Body of pancreas (tissue), 4 donors: ENCODE data around the gene TIPARP. TPM values are rescaled to one million over a fixed set of nuclear protein-coding genes. Genes with fewer than 3 reads are reported as not detected.
"Not testable (repeated sequence)": the region's sequence is repeated elsewhere in the genome, so short reads cannot be mapped to it uniquely, and the experiment has no call there.

Experiments used
- ATAC-seq: fragments of 150-250 bp; one replicate; pipeline ENCODE4 v1.9.1; 2016
- DNase-seq, 4 donors: peaks; one replicate each; pipeline ENCODE4 v3.0.0-alpha.2; 2019
- H3K27ac ChIP-seq, 4 donors: fragments of 200-600 bp; sonication (generic); 1 replicate in 3 of 4; 2 replicates in 1 of 4; pipeline versions ENCODE4 v1.5.1 to v1.6.1; 2016 to 2019; ENCODE audit warnings: mild to moderate bottlenecking in 1 of 4, mixed read lengths in 1 of 4, moderate library complexity in 1 of 4
- H3K27me3 ChIP-seq, 2 donors: fragments of 200-600 bp; sonication (generic); one replicate each; pipeline ENCODE4 v1.6.0; 2016; ENCODE audit warnings: mild to moderate bottlenecking in 1 of 2
- H3K36me3 ChIP-seq, 2 donors: fragments of 200-600 bp; sonication (generic); replicated peaks in 1 of 2; 2 replicates each; pipeline ENCODE4 v1.5.1; 2016; ENCODE audit warnings: low read depth in 2 of 2; ENCODE audit not compliant: insufficient read depth in 1 of 2
- H3K4me1 ChIP-seq: fragments of 200-600 bp; sonication (generic); one replicate; pipeline ENCODE4 v1.6.0; 2016
- H3K4me3 ChIP-seq, 2 donors: fragments of 200-600 bp; sonication (generic); 1 replicate in 1 of 2; 2 replicates in 1 of 2; pipeline ENCODE4 v1.5.1; 2016 to 2019
- H3K9me3 ChIP-seq, 3 donors: fragments of 200-600 bp; sonication (generic); 1 replicate in 2 of 3; 2 replicates in 1 of 3; pipeline ENCODE4 v1.5.1; 2016
- POLR2A ChIP-seq, 3 donors: fragments of 450-650 bp; IDR thresholded peaks; one replicate each; pipeline ENCODE4 v1.6.1; 2016; ENCODE audit warnings: antibody characterized with exemption in 3 of 3, mild to moderate bottlenecking in 2 of 3
- WGBS, 2 donors: methylation state at CpG; one replicate each; pipeline ENCODE4 v1.1.5; 2017; 5-methylcytosine and 5-hydroxymethylcytosine counted together
- intact Hi-C: fragments of 100-400 bp; cut with DNase I; formaldehyde crosslinking; loops from one replicate; pipeline ENCODE4 v1.15.1; 2023
- total RNA-seq, 2 donors: library from RNA; depleted of rRNA; stranded (reverse); fragments of >200 nt; gene quantifications; one replicate each; pipeline ENCODE4 v1.1.0, GENCODE V29; 2016
- TF ChIP-seq, protein P1 (sequence below), 7 experiments: fragments of 450-650 bp in 4 of 7; fragments of 200-600 bp in 3 of 7; sonication (generic) in 3 of 7; IDR thresholded peaks; one replicate each; pipeline ENCODE4 v1.5.1; 2016 to 2019; ENCODE audit warnings: antibody characterized with exemption in 7 of 7

Gene TIPARP
- total RNA-seq, 2 donors from 2014 or later: 12.5 to 13.2 TPM

DNA sequence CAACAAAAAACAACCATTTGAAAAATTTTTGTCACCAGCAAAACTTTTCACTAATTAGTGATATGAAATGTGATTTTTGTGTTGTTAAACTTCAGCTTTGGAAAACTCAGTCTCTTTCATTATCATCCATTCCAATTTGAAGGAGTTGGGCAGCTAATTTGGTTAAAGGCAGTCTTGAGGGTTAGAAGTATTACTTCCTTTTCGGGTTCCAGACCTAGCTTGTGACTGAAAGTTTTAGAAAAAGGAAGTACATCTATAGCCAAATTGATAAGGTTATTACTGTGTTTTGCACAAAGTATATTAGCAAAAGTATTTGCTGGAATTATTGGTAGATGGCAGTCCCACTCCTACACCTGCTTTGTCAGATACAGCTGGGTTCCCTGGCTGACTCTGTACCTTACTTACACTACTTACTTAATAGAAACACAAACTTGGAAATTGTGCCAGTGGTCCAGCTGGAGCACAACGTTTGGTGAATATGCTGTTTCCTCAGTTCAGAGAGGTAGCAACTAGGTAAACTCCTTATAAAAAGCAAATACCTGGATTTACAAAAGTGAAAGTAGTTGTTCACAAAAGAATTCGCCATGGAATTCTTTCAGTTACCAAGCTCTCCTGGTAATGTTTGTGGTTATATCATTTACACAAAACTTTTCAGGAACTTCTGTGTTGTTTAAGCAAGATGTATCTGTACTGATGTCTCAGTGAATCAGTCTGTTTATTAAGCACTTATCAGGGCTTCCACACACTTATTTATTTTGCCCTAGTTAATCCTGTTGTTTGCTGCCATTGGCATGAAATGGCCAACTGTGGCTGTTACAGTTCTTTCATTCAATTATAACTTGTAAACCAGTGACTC, 31.6 kb downstream of the TIPARP start:
- TF ChIP-seq, protein P1, sequence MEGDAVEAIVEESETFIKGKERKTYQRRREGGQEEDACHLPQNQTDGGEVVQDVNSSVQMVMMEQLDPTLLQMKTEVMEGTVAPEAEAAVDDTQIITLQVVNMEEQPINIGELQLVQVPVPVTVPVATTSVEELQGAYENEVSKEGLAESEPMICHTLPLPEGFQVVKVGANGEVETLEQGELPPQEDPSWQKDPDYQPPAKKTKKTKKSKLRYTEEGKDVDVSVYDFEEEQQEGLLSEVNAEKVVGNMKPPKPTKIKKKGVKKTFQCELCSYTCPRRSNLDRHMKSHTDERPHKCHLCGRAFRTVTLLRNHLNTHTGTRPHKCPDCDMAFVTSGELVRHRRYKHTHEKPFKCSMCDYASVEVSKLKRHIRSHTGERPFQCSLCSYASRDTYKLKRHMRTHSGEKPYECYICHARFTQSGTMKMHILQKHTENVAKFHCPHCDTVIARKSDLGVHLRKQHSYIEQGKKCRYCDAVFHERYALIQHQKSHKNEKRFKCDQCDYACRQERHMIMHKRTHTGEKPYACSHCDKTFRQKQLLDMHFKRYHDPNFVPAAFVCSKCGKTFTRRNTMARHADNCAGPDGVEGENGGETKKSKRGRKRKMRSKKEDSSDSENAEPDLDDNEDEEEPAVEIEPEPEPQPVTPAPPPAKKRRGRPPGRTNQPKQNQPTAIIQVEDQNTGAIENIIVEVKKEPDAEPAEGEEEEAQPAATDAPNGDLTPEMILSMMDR (IDR thresholded peaks at IDR 0.05): no peak
- TF ChIP-seq POLR2A (IDR thresholded peaks at IDR 0.05): no peak
- no peaks in the 10 kb centered on the region for H3K27me3 ChIP-seq
- H3K4me1 ChIP-seq: peaks cover 14% of the 10 kb centered on the region
- no peak overlapping the region for H3K4me3 ChIP-seq
- peak overlapping the region in 2 of 4 donors; percentile 2 to 41 for H3K27ac ChIP-seq
- DNase-seq: peak; percentile 20 to 65 (median 41)
- no peak for ATAC-seq
- H3K36me3 ChIP-seq: peaks cover 5 to 6% of the 10 kb centered on the region in 2 donors
- 48 to 51% methylated on average over 3 of the region's 3 CpGs for WGBS, 2 donors
- H3K9me3 ChIP-seq: no peaks in the 10 kb centered on the region
- intact Hi-C loops: no loop called here

DNA sequence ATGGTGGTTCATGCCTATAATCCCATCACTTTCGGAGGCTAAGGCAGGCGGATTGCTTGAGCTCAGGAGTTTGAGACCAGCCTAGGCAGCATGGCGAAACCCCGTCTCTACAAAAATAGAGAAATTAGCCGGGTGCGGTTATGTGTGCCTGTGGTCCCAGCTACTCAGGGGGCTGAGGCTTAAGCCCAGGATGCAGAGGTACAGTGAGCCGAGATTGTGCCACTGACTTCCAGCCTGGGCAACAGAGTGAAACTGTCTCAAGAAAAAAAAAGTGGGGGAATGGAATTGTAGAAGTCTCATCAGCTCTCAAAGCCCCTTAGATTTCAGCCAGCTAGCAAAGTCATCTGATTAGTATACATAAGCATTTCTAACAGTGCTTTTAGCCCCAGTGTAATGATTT, 33.2 kb downstream of the TIPARP start:
- no peak overlapping the region for H3K27ac ChIP-seq
- H3K9me3 ChIP-seq: no peaks in the 10 kb centered on the region
- H3K36me3 ChIP-seq: peaks cover 5 to 6% of the 10 kb centered on the region in 2 donors
- peaks cover 14% of the 10 kb centered on the region for H3K4me1 ChIP-seq
- no peaks in the 10 kb centered on the region for H3K27me3 ChIP-seq
- ATAC-seq: no peak
- TF ChIP-seq, protein P1 (IDR thresholded peaks at IDR 0.05): no peak
- no peak for TF ChIP-seq POLR2A (IDR thresholded peaks at IDR 0.05)
- WGBS, 2 donors: 94 to 97% methylated on average over 7 of the region's 7 CpGs
- no peak overlapping the region for H3K4me3 ChIP-seq
- no peak for DNase-seq
- intact Hi-C loops: no loop called here

- peaks cover 14% of the 10 kb centered on the region for H3K4me1 ChIP-seq
- no peak for DNase-seq
- WGBS, 2 donors: 22 to 25% methylated on average over 1 of the region's 1 CpG
- no peak overlapping the region for H3K27ac ChIP-seq
- H3K27me3 ChIP-seq: no peaks in the 10 kb centered on the region
- peaks cover 0 to 1% of the 10 kb centered on the region in 2 donors for H3K36me3 ChIP-seq
- no peaks in the 10 kb centered on the region for H3K9me3 ChIP-seq
- intact Hi-C loops: no loop called here
- no peak for ATAC-seq
- H3K4me3 ChIP-seq: no peak overlapping the region
- TF ChIP-seq POLR2A (IDR thresholded peaks at IDR 0.05): no peak
- TF ChIP-seq, protein P1 (IDR thresholded peaks at IDR 0.05): no peak
Observed at GRCh38 chr3:156710429-156710828, 36.0 kb downstream of the TIPARP start.

GRCh38 chr3:156711113-156711512, 36.7 kb downstream of the TIPARP start:
- no peak for ATAC-seq
- Histone ChIP-seq H3K4me1 (peaks cover 10% of the 10 kb centered on the region), H3K9me3 (no peaks in the 10 kb centered on the region), H3K27me3 (no peaks in the 10 kb centered on the region), H3K36me3 (peaks cover 0 to 1% of the 10 kb centered on the region in 2 donors), H3K27ac (no peak overlapping the region), H3K4me3 (no peak overlapping the region)
- 34 to 45% methylated on average over 1 of the region's 1 CpG for WGBS, 2 donors
- intact Hi-C loops: no loop called here
- DNase-seq: no peak
- TF ChIP-seq, protein P1 (IDR thresholded peaks at IDR 0.05): no peak
- TF ChIP-seq POLR2A (IDR thresholded peaks at IDR 0.05): no peak

- DNase-seq, intact Hi-C loops, ATAC-seq: not testable (repeated sequence)
Observed at GRCh38 chr3:156711944-156712343, 37.6 kb downstream of the TIPARP start.

More at GRCh38 chr3:156711944-156712343, 37.6 kb downstream of the TIPARP start:
- H3K36me3 ChIP-seq, H3K4me1 ChIP-seq, H3K4me3 ChIP-seq, H3K9me3 ChIP-seq, H3K27me3 ChIP-seq, H3K27ac ChIP-seq: not testable (repeated sequence)
- WGBS, 2 donors: 90 to 100% methylated on average over 2 to 4 of the region's 4 CpGs
